H1 (cell line): ENCODE measurements around the gene GNG7. TPM values are rescaled to one million over a fixed set of nuclear protein-coding genes. Genes with fewer than 3 reads are reported as not detected.

Source experiments
- CTCF ChIP-seq, 3 experiments: IDR thresholded peaks; 1 replicate in 2 of 3; 2 replicates in 1 of 3; pipeline versions ENCODE4 v1.5.1 to v1.6.1; 2011; ENCODE audit warnings: low read length in 3 of 3, mild to moderate bottlenecking in 3 of 3, inconsistent platforms in 2 of 3, low read depth in 1 of 3, moderate library complexity in 1 of 3; ENCODE audit not compliant: insufficient read depth in 1 of 3; ENCODE audit errors: control extremely low read depth in 1 of 3
- TAF7 ChIP-seq: optimal IDR thresholded peaks from 2 replicates; pipeline ENCODE3; 2011; ENCODE audit warnings: low read depth, mild to moderate bottlenecking, inconsistent platforms, low read length, moderate library complexity, borderline replicate concordance
- polyA plus RNA-seq, 7 experiments: library from polyadenylated mRNA; depleted of rRNA in 3 of 7; stranded (reverse) in 5 of 7; unstranded in 2 of 7; fragments of >200 nt in 5 of 7; fragments of 200-250 nt in 2 of 7; gene quantifications; 1 replicate in 5 of 7; 2 replicates in 1 of 7; 4 replicates in 1 of 7; pipeline versions ENCODE4 v1.2.1 to v1.2.3, GENCODE V29; 2011 to 2013; ENCODE audit warnings: missing spikeins in 2 of 7, mixed read lengths in 2 of 7
- total RNA-seq: library from RNA; stranded (reverse); fragmentation: NEBNext Ultra II Directional; extraction: Animal tissue kit (Norgen Biotek cat#: 25700); gene quantifications from 2 replicates; pipeline ENCODE4 v1.2.1, GENCODE V29; 2021

GNG7 gene
- total and polyA plus RNA-seq, 2 of the 8 experiments (the other 6 are each of a cell fraction or from before 2014, with no cell fraction given) = 2.8 to 7.8 TPM

GRCh38 chr19:2527171-2527570, 175.3 kb downstream of the GNG7 start (continued):
- no peak for TF ChIP-seq CTCF (IDR thresholded peaks at IDR 0.05; ENCODE audit: control extremely low read depth in 1 of 3, insufficient read depth in 1 of 3, low read depth in 1 of 3, low read length in 3 of 3)
- TF ChIP-seq TAF7 = no peak
